Liver (tissue), 9 donors: ENCODE measurements around the gene SCARB1. TPM values are rescaled to one million over a fixed set of nuclear protein-coding genes. Genes with fewer than 3 reads are reported as not detected.

Experiments used
- DNase-seq: peaks from one replicate; pipeline ENCODE4 v3.0.0-alpha.2; 2017; ENCODE audit warnings: low spot score
- H3K27ac ChIP-seq, 2 donors: one replicate each; pipeline ENCODE4 v1.7.0; 2013; ENCODE audit warnings: inconsistent platforms in 2 of 2, low read length in 2 of 2, control low read depth in 1 of 2, low read depth in 1 of 2, mild to moderate bottlenecking in 1 of 2
- H3K27me3 ChIP-seq, 4 donors: one replicate each; pipeline versions ENCODE4 v1.6.1 to v1.7.0; 2013; ENCODE audit warnings: low read length in 3 of 4, inconsistent platforms in 1 of 4, mild to moderate bottlenecking in 1 of 4, moderate library complexity in 1 of 4; ENCODE audit not compliant: control insufficient read depth in 4 of 4, insufficient read depth in 4 of 4
- H3K36me3 ChIP-seq, 4 donors: one replicate each; pipeline versions ENCODE4 v1.6.1 to v1.7.0; 2013; ENCODE audit warnings: low read length in 3 of 4, mild to moderate bottlenecking in 3 of 4, low read depth in 1 of 4, moderate library complexity in 1 of 4; ENCODE audit not compliant: control insufficient read depth in 4 of 4, insufficient read depth in 3 of 4
- H3K4me1 ChIP-seq, 4 donors: one replicate each; pipeline versions ENCODE4 v1.6.1 to v1.7.0; 2013; ENCODE audit warnings: low read length in 3 of 4, mild to moderate bottlenecking in 3 of 4, moderate library complexity in 1 of 4; ENCODE audit not compliant: control insufficient read depth in 4 of 4, insufficient read depth in 4 of 4
- H3K4me3 ChIP-seq, 3 donors: one replicate each; pipeline versions ENCODE4 v1.6.1 to v1.7.0; 2013; ENCODE audit warnings: low read length in 3 of 3, control low read depth in 1 of 3, low read depth in 1 of 3, mild to moderate bottlenecking in 1 of 3
- H3K9ac ChIP-seq, 2 donors: one replicate each; pipeline ENCODE4 v1.7.0; 2013; ENCODE audit warnings: low read length in 2 of 2, mild to moderate bottlenecking in 2 of 2, moderate library complexity in 2 of 2, control low read depth in 1 of 2, low read depth in 1 of 2
- H3K9me3 ChIP-seq, 4 donors: one replicate each; pipeline versions ENCODE4 v1.6.1 to v1.7.0; 2013; ENCODE audit warnings: low read length in 3 of 4; ENCODE audit not compliant: control insufficient read depth in 4 of 4
- ATF3 ChIP-seq: IDR thresholded peaks from 2 replicates; pipeline ENCODE4 v1.6.1; 2016; ENCODE audit warnings: antibody characterized with exemption
- CTCF ChIP-seq: fragments of 150-350 bp; IDR thresholded peaks from 2 replicates; pipeline ENCODE4 v1.5.1; 2017; ENCODE audit warnings: improper control_type of control experiment, low read depth, low read length; ENCODE audit not compliant: missing input control
- EGR1 ChIP-seq, 2 donors: IDR thresholded peaks; 2 replicates each; pipeline ENCODE4 v1.6.1; 2016 to 2018; ENCODE audit warnings: antibody characterized with exemption in 2 of 2, low read depth in 2 of 2
- FOXA1 ChIP-seq: IDR thresholded peaks from 2 replicates; pipeline ENCODE4 v1.6.1; 2016; ENCODE audit warnings: antibody characterized with exemption
- FOXA2 ChIP-seq: IDR thresholded peaks from 2 replicates; pipeline ENCODE4 v1.6.1; 2016; ENCODE audit warnings: antibody characterized with exemption
- GABPA ChIP-seq, 2 donors: IDR thresholded peaks in 1 of 2; conservative IDR thresholded peaks in 1 of 2; 2 replicates each; pipeline ENCODE4 v1.6.1; 2016; ENCODE audit warnings: antibody characterized with exemption in 2 of 2, mild to moderate bottlenecking in 1 of 2, moderate library complexity in 1 of 2
- MAX ChIP-seq: IDR thresholded peaks from 2 replicates; pipeline ENCODE4 v1.6.1; 2016; ENCODE audit warnings: antibody characterized with exemption
- NR2F2 ChIP-seq: IDR thresholded peaks from 2 replicates; pipeline ENCODE4 v1.6.1; 2016; ENCODE audit warnings: antibody characterized with exemption
- RAD21 ChIP-seq, 2 donors: IDR thresholded peaks; 2 replicates each; pipeline ENCODE4 v1.6.1; 2016; ENCODE audit warnings: antibody characterized with exemption in 2 of 2, mild to moderate bottlenecking in 2 of 2
- REST ChIP-seq: IDR thresholded peaks from 2 replicates; pipeline ENCODE4 v1.6.1; 2016; ENCODE audit warnings: antibody characterized with exemption, mild to moderate bottlenecking
- RXRA ChIP-seq, 2 donors: IDR thresholded peaks; 2 replicates each; pipeline ENCODE4 v1.6.1; 2017 to 2018; ENCODE audit warnings: antibody characterized with exemption in 2 of 2, mild to moderate bottlenecking in 1 of 2
- SP1 ChIP-seq: IDR thresholded peaks from 2 replicates; pipeline ENCODE4 v1.6.1; 2018; ENCODE audit warnings: antibody characterized with exemption, mild to moderate bottlenecking
- TAF1 ChIP-seq: conservative IDR thresholded peaks from 2 replicates; pipeline ENCODE4 v1.6.1; 2016; ENCODE audit warnings: antibody characterized with exemption, mild to moderate bottlenecking
- YY1 ChIP-seq: IDR thresholded peaks from 2 replicates; pipeline ENCODE4 v1.6.1; 2016; ENCODE audit warnings: antibody characterized with exemption, mild to moderate bottlenecking
- ZBTB33 ChIP-seq: IDR thresholded peaks from 2 replicates; pipeline ENCODE4 v1.6.1; 2016; ENCODE audit warnings: antibody characterized with exemption
- WGBS: extraction: QIAGEN DNeasy Blood & Tissue Kit; methylation state at CpG from one replicate; pipeline ENCODE4 v1.1.7; 2013; 5-methylcytosine and 5-hydroxymethylcytosine counted together
- polyA plus RNA-seq, 2 donors: library from polyadenylated mRNA; stranded (reverse) in 1 of 2; unstranded in 1 of 2; fragments of 200-250 nt in 1 of 2; fragments of >200 nt in 1 of 2; fragmentation: Nextera tagmentation in 1 of 2; extraction: Ambion mirVana in 1 of 2; gene quantifications; one replicate each; pipeline versions ENCODE4 v1.2.1 to v1.2.3, GENCODE V29; 2013 to 2015
- total RNA-seq, 2 donors: library from RNA; depleted of rRNA; stranded (reverse); fragments of >200 nt; gene quantifications; one replicate each; pipeline ENCODE4 v1.2.3, GENCODE V29; 2014
- donor health status: healthy.
- donor health status: healthy.
- donor health status: healthy.
- donor health status: healthy.
- donor health status: healthy.

Gene SCARB1
- total and polyA plus RNA-seq, 4 donors = 85.3 to 289 (median 141) TPM

GRCh38 chr12:124820199-124820598 is 43.5 kb downstream of the SCARB1 start:
- 86% methylated on average over 9 of the region's 9 CpGs for WGBS
- no peak for DNase-seq
- H3K4me1 ChIP-seq = peaks cover 4 to 51% (median 28%) of the 10 kb centered on the region in 4 donors
- peak overlapping the region; percentile 89 to 94 for H3K27ac ChIP-seq
- H3K4me3 ChIP-seq = peak overlapping the region in 2 of 3 donors; percentile 5 to 12
- no peaks in the 10 kb centered on the region for H3K27me3 ChIP-seq
- peak overlapping the region in 1 of 2 donors; percentile 58 for H3K9ac ChIP-seq
- no peaks in the 10 kb centered on the region for H3K9me3 ChIP-seq
- H3K36me3 ChIP-seq = peaks cover 0 to 2% (median 0%) of the 10 kb centered on the region in 4 donors
- no peak for TF ChIP-seq TAF1
- no peak for TF ChIP-seq CTCF
- TF ChIP-seq FOXA1 = no peak
- no peak for TF ChIP-seq MAX
- no peak for TF ChIP-seq YY1
- TF ChIP-seq EGR1 (IDR thresholded peaks at IDR 0.05; ENCODE audit: low read depth in 2 of 2) = no peak
- no peak for TF ChIP-seq ATF3

GRCh38 chr12:124819525-124819924 is 44.1 kb downstream of the SCARB1 start:
- WGBS = 92% methylated on average over 10 of the region's 10 CpGs
- DNase-seq = no peak
- H3K27ac ChIP-seq = peak overlapping the region; percentile 89 to 94
- no peaks in the 10 kb centered on the region for H3K9me3 ChIP-seq
- no peak overlapping the region for H3K9ac ChIP-seq
- peaks cover 0 to 5% (median 3%) of the 10 kb centered on the region in 4 donors for H3K36me3 ChIP-seq
- TF ChIP-seq EGR1 (IDR thresholded peaks at IDR 0.05; ENCODE audit: low read depth in 2 of 2) = no peak
- no peak for TF ChIP-seq REST
- TF ChIP-seq TAF1 = no peak
- TF ChIP-seq FOXA2 = no peak
- TF ChIP-seq RAD21 (IDR thresholded peaks at IDR 0.05) = no peak
- no peak for TF ChIP-seq MAX
- TF ChIP-seq ZBTB33 = no peak
- TF ChIP-seq NR2F2 = no peak
- TF ChIP-seq ATF3 = no peak
- no peak for TF ChIP-seq RXRA (IDR thresholded peaks at IDR 0.05)
- no peak for TF ChIP-seq YY1
- TF ChIP-seq FOXA1 = no peak
- TF ChIP-seq GABPA (IDR thresholded peaks at IDR 0.05 in 1 of 2, conservative IDR thresholded peaks at IDR 0.05 in 1 of 2) = no peak
- TF ChIP-seq SP1 = no peak
- peaks cover 3 to 51% (median 29%) of the 10 kb centered on the region in 4 donors for H3K4me1 ChIP-seq
- H3K27me3 ChIP-seq = no peaks in the 10 kb centered on the region
- H3K4me3 ChIP-seq = peak overlapping the region in 1 of 3 donors; percentile 12
